Tibial nerve (tissue), 4 donors: ENCODE results near the gene NPHP1. TPM values are rescaled to one million over a fixed set of nuclear protein-coding genes. Genes with fewer than 3 reads are reported as not detected.
"Not testable (repeated sequence)": the region's sequence is repeated elsewhere in the genome, so short reads cannot be mapped to it uniquely, and the experiment has no call there.

Source experiments
- DNase-seq, 2 donors: peaks; one replicate each; pipeline ENCODE4 v3.0.0-alpha.2; 2019; ENCODE audit warnings: low spot score in 2 of 2
- H3K27ac ChIP-seq, 4 donors: fragments of 200-600 bp; sonication (generic) in 3 of 4; one replicate each; pipeline ENCODE4 v1.5.1; 2017 to 2019; ENCODE audit warnings: mild to moderate bottlenecking in 1 of 4
- H3K27me3 ChIP-seq, 2 donors: fragments of 200-600 bp; sonication (generic) in 1 of 2; one replicate each; pipeline versions ENCODE4 v1.5.1 to v1.6.0; 2017 to 2019
- H3K36me3 ChIP-seq, 3 donors: fragments of 200-600 bp; sonication (generic); one replicate each; pipeline ENCODE4 v1.5.1; 2018 to 2019
- H3K4me1 ChIP-seq, 4 donors: fragments of 200-600 bp; sonication (generic) in 3 of 4; one replicate each; pipeline ENCODE4 v1.5.1; 2017 to 2019
- H3K4me3 ChIP-seq, 4 donors: fragments of 200-600 bp; sonication (generic) in 3 of 4; one replicate each; pipeline ENCODE4 v1.5.1; 2017 to 2019; ENCODE audit warnings: mild to moderate bottlenecking in 1 of 4, moderate library complexity in 1 of 4
- H3K9me3 ChIP-seq, 4 donors: fragments of 200-600 bp; sonication (generic) in 3 of 4; one replicate each; pipeline ENCODE4 v1.5.1; 2017 to 2019
- CTCF ChIP-seq, 5 experiments: fragments of 200-600 bp in 3 of 5; fragments of 450-650 bp in 2 of 5; sonication (generic) in 3 of 5; IDR thresholded peaks; one replicate each; pipeline ENCODE4 v1.5.1; 2016 to 2019; ENCODE audit warnings: antibody characterized with exemption in 5 of 5, mild to moderate bottlenecking in 3 of 5, moderate library complexity in 2 of 5
- EP300 ChIP-seq, 2 donors: sonication (generic); formaldehyde crosslinking; IDR thresholded peaks; one replicate each; pipeline ENCODE4 v1.6.1; 2017; ENCODE audit warnings: antibody characterized with exemption in 2 of 2, mild to moderate bottlenecking in 1 of 2
- POLR2A ChIP-seq, 2 donors: fragments of 450-650 bp; IDR thresholded peaks; one replicate each; pipeline ENCODE4 v1.6.1; 2017; ENCODE audit warnings: antibody characterized with exemption in 2 of 2, mild to moderate bottlenecking in 2 of 2, moderate library complexity in 2 of 2
- WGBS, 2 donors: methylation state at CpG; one replicate each; pipeline ENCODE4 v1.1.5; 2018; 5-methylcytosine and 5-hydroxymethylcytosine counted together
- total RNA-seq, 4 donors: library from RNA; depleted of rRNA; stranded (reverse); fragments of >200 nt; gene quantifications; one replicate each; pipeline ENCODE4 v1.1.0, GENCODE V29; 2016

NPHP1 gene
- total RNA-seq, 4 donors from 2014 or later = 3.5 to 8.7 (median 5.9) TPM

GRCh38 chr2:110198016-110198415 lies 6.8 kb downstream of the NPHP1 start:
- no peaks in the 10 kb centered on the region for H3K4me1 ChIP-seq
- H3K27ac ChIP-seq = no peak overlapping the region
- no peak overlapping the region for H3K4me3 ChIP-seq
- DNase-seq = no peak
- no peak for TF ChIP-seq EP300 (IDR thresholded peaks at IDR 0.05)
- TF ChIP-seq POLR2A (IDR thresholded peaks at IDR 0.05) = no peak
- no peak for TF ChIP-seq CTCF (IDR thresholded peaks at IDR 0.05)
- no peaks in the 10 kb centered on the region for H3K27me3 ChIP-seq
- no peaks in the 10 kb centered on the region for H3K9me3 ChIP-seq
- 67 to 72% methylated on average over 3 of the region's 3 CpGs for WGBS, 2 donors
- H3K36me3 ChIP-seq = peaks cover 0 to 27% (median 0%) of the 10 kb centered on the region in 3 donors

GRCh38 chr2:110197452-110197851 lies 7.4 kb downstream of the NPHP1 start:
- H3K9me3 ChIP-seq = no peaks in the 10 kb centered on the region
- peaks cover 0 to 27% (median 0%) of the 10 kb centered on the region in 3 donors for H3K36me3 ChIP-seq
- H3K27ac ChIP-seq = no peak overlapping the region
- WGBS, 2 donors = 77 to 86% methylated on average over 4 of the region's 4 CpGs
- no peaks in the 10 kb centered on the region for H3K27me3 ChIP-seq
- no peak for DNase-seq
- H3K4me1 ChIP-seq = no peaks in the 10 kb centered on the region
- TF ChIP-seq CTCF (IDR thresholded peaks at IDR 0.05) = no peak
- TF ChIP-seq POLR2A (IDR thresholded peaks at IDR 0.05) = no peak
- no peak for TF ChIP-seq EP300 (IDR thresholded peaks at IDR 0.05)
- no peak overlapping the region for H3K4me3 ChIP-seq

- H3K27ac ChIP-seq, H3K4me1 ChIP-seq, DNase-seq, H3K27me3 ChIP-seq, H3K4me3 ChIP-seq: not testable (repeated sequence)
- WGBS, 2 donors = 97 to 98% methylated on average over 16 to 18 of the region's 23 CpGs
- H3K36me3 ChIP-seq = peaks cover 0 to 54% (median 0%) of the 10 kb centered on the region in 3 donors
- H3K9me3 ChIP-seq = peaks cover 0 to 16% (median 2%) of the 10 kb centered on the region in 4 donors
These were observed 14.6 kb downstream of the NPHP1 start for GRCh38 chr2:110190169-110190568.

- WGBS, 2 donors = 95 to 96% methylated on average over 2 of the region's 2 CpGs
- Histone ChIP-seq H3K36me3 (peaks cover 0 to 60% (median 0%) of the 10 kb centered on the region in 3 donors), H3K27me3 (no peaks in the 10 kb centered on the region), H3K27ac (no peak overlapping the region), H3K9me3 (peaks cover 0 to 31% (median 6%) of the 10 kb centered on the region in 4 donors), H3K4me3 (no peak overlapping the region), H3K4me1 (no peaks in the 10 kb centered on the region)
- no peak for DNase-seq
- TF ChIP-seq CTCF (IDR thresholded peaks at IDR 0.05) = no peak
- no peak for TF ChIP-seq POLR2A (IDR thresholded peaks at IDR 0.05)
- TF ChIP-seq EP300 (IDR thresholded peaks at IDR 0.05) = no peak
These were observed 22.4 kb downstream of the NPHP1 start for GRCh38 chr2:110182449-110182848.

GRCh38 chr2:110180036-110180435 lies 24.8 kb downstream of the NPHP1 start:
- no peak overlapping the region for H3K27ac ChIP-seq
- H3K4me1 ChIP-seq = no peaks in the 10 kb centered on the region
- H3K27me3 ChIP-seq = no peaks in the 10 kb centered on the region
- H3K36me3 ChIP-seq = peaks cover 0 to 46% (median 0%) of the 10 kb centered on the region in 3 donors
- no peak overlapping the region for H3K4me3 ChIP-seq
- TF ChIP-seq EP300 (IDR thresholded peaks at IDR 0.05) (no peak), POLR2A (IDR thresholded peaks at IDR 0.05) (no peak), CTCF (IDR thresholded peaks at IDR 0.05) (no peak)
- peaks cover 0 to 26% (median 5%) of the 10 kb centered on the region in 4 donors for H3K9me3 ChIP-seq
- no peak for DNase-seq

- Histone ChIP-seq H3K36me3 (peaks cover 0 to 22% (median 0%) of the 10 kb centered on the region in 3 donors), H3K27me3 (no peaks in the 10 kb centered on the region), H3K4me1 (no peaks in the 10 kb centered on the region), H3K4me3 (no peak overlapping the region), H3K9me3 (no peaks in the 10 kb centered on the region), H3K27ac (no peak overlapping the region)
- no peak for DNase-seq
- WGBS, 2 donors = 88 to 89% methylated on average over 1 of the region's 1 CpG
- TF ChIP-seq POLR2A (IDR thresholded peaks at IDR 0.05) = no peak
- no peak for TF ChIP-seq CTCF (IDR thresholded peaks at IDR 0.05)
- TF ChIP-seq EP300 (IDR thresholded peaks at IDR 0.05) = no peak
These were observed 31.3 kb downstream of the NPHP1 start for GRCh38 chr2:110173523-110173922.
